Activated T-cell treated with anti-CD3 and anti-CD28 coated beads, Interleukin-2, amount 50 U/mL, for 72 hours (primary cell): Measurements from ENCODE around the gene KLF13. TPM values are rescaled to one million over a fixed set of nuclear protein-coding genes. Genes with fewer than 3 reads are reported as not detected.
"Not testable (repeated sequence)": the region's sequence is repeated elsewhere in the genome, so short reads cannot be mapped to it uniquely, and the experiment has no call there.

Experiments
- ATAC-seq, 2 donors: fragments of 150-1000 bp; cut with Tn5 transposase; replicated peaks in 1 of 2; 2 replicates each; pipeline ENCODE4 v1.10.0; 2021; ENCODE audit warnings: moderate library complexity in 2 of 2, mild to moderate bottlenecking in 1 of 2
- DNase-seq, 2 donors: peaks; one replicate each; pipeline ENCODE4 v3.0.0; 2021 to 2022; ENCODE audit warnings: mixed read lengths in 1 of 2
- H3K27ac Mint-ChIP-seq: one replicate; pipeline ENCODE4 v1.8.0; 2022; ENCODE audit warnings: mild to moderate bottlenecking, moderate library complexity, mixed read lengths
- H3K27me3 Mint-ChIP-seq: one replicate; pipeline ENCODE4 v1.8.0; 2022; ENCODE audit warnings: low read depth, mixed read lengths
- H3K36me3 Mint-ChIP-seq, 2 donors: one replicate each; pipeline ENCODE4 v1.8.0; 2022; ENCODE audit warnings: mixed read lengths in 2 of 2, mild to moderate bottlenecking in 1 of 2; ENCODE audit not compliant: insufficient read depth in 2 of 2
- H3K4me1 Mint-ChIP-seq: one replicate; pipeline ENCODE4 v1.8.0; 2022; ENCODE audit warnings: low read depth, mixed read lengths
- H3K4me3 Mint-ChIP-seq, 2 donors: one replicate each; pipeline ENCODE4 v1.8.0; 2022; ENCODE audit warnings: mild to moderate bottlenecking in 2 of 2, mixed read lengths in 2 of 2, moderate library complexity in 2 of 2
- H3K9me3 Mint-ChIP-seq, 2 donors: one replicate each; pipeline ENCODE4 v1.8.0; 2022; ENCODE audit warnings: mixed read lengths in 2 of 2
- total RNA-seq, 2 donors: library from RNA; stranded (reverse); gene quantifications; one replicate each; pipeline ENCODE4 v1.2.3, GENCODE V29; 2022

KLF13 gene
- total RNA-seq, 2 donors from 2014 or later = 260 to 273 TPM

GRCh38 chr15:31350771-31351170 is 24.1 kb downstream of the KLF13 start:
- H3K4me3 Mint-ChIP-seq = peak overlapping the region; percentile 89 to 97
- DNase-seq (no peak), ATAC-seq (no peak)
- H3K36me3 Mint-ChIP-seq = peaks cover 22 to 51% of the 10 kb centered on the region in 2 donors
- peaks cover 0 to 2% of the 10 kb centered on the region in 2 donors for H3K9me3 Mint-ChIP-seq
- peak overlapping the region; percentile 97 for H3K27ac Mint-ChIP-seq
- peaks cover 95% of the 10 kb centered on the region for H3K4me1 Mint-ChIP-seq
- no peaks in the 10 kb centered on the region for H3K27me3 Mint-ChIP-seq

GRCh38 chr15:31352339-31352751 is 25.7 kb downstream of the KLF13 start:
- peaks cover 0 to 4% of the 10 kb centered on the region in 2 donors for H3K9me3 Mint-ChIP-seq
- H3K27me3 Mint-ChIP-seq = no peaks in the 10 kb centered on the region
- peaks cover 24 to 55% of the 10 kb centered on the region in 2 donors for H3K36me3 Mint-ChIP-seq
- peak overlapping the region; percentile 94 for H3K27ac Mint-ChIP-seq
- ATAC-seq = peak; percentile 15 to 16
- peaks cover 98% of the 10 kb centered on the region for H3K4me1 Mint-ChIP-seq
- peak overlapping the region; percentile 89 to 97 for H3K4me3 Mint-ChIP-seq
- no peak for DNase-seq

- H3K27me3 Mint-ChIP-seq = no peaks in the 10 kb centered on the region
- DNase-seq (peak in 1 of 2 donors; percentile 50), ATAC-seq (peak; percentile 37 to 64)
- peak overlapping the region; percentile 89 to 97 for H3K4me3 Mint-ChIP-seq
- peaks cover 24 to 53% of the 10 kb centered on the region in 2 donors for H3K36me3 Mint-ChIP-seq
- peaks cover 0 to 4% of the 10 kb centered on the region in 2 donors for H3K9me3 Mint-ChIP-seq
- H3K4me1 Mint-ChIP-seq = peaks cover 98% of the 10 kb centered on the region
- H3K27ac Mint-ChIP-seq = peak overlapping the region; percentile 94
These were observed 26.5 kb downstream of the KLF13 start for GRCh38 chr15:31352911-31353811.

- H3K4me3 Mint-ChIP-seq = peak overlapping the region; percentile 89 to 97
- no peak for DNase-seq
These were observed 27.3 kb downstream of the KLF13 start for GRCh38 chr15:31353931-31354330.

GRCh38 chr15:31356097-31356496 is 29.5 kb downstream of the KLF13 start:
- Mint-ChIP-seq H3K4me3 (peak overlapping the region; percentile 77 to 93), H3K4me1 (peaks cover 98% of the 10 kb centered on the region), H3K36me3 (peaks cover 23 to 48% of the 10 kb centered on the region in 2 donors), H3K27ac (peak overlapping the region; percentile 88)
- not testable (repeated sequence) for DNase-seq, H3K27me3 Mint-ChIP-seq, ATAC-seq, H3K9me3 Mint-ChIP-seq

More at GRCh38 chr15:31353931-31354330, 27.3 kb downstream of the KLF13 start:
- Mint-ChIP-seq H3K27me3 (no peaks in the 10 kb centered on the region), H3K4me1 (peaks cover 98% of the 10 kb centered on the region), H3K36me3 (peaks cover 23 to 54% of the 10 kb centered on the region in 2 donors), H3K9me3 (peaks cover 0 to 4% of the 10 kb centered on the region in 2 donors), H3K27ac (peak overlapping the region; percentile 94)
- no peak for ATAC-seq

GRCh38 chr15:31357148-31357547 is 30.5 kb downstream of the KLF13 start:
- Mint-ChIP-seq H3K4me1 (peaks cover 98% of the 10 kb centered on the region), H3K36me3 (peaks cover 23 to 44% of the 10 kb centered on the region in 2 donors), H3K4me3 (peak overlapping the region; percentile 77 to 93), H3K27me3 (no peaks in the 10 kb centered on the region), H3K27ac (peak overlapping the region; percentile 97), H3K9me3 (peaks cover 0 to 4% of the 10 kb centered on the region in 2 donors)
- DNase-seq (no peak), ATAC-seq (no peak)

GRCh38 chr15:31358163-31358562 is 31.5 kb downstream of the KLF13 start:
- Mint-ChIP-seq H3K36me3 (peaks cover 23 to 44% of the 10 kb centered on the region in 2 donors), H3K27me3 (no peaks in the 10 kb centered on the region)

GRCh38 chr15:31358957-31359701 is 32.5 kb downstream of the KLF13 start:
- no peaks in the 10 kb centered on the region for H3K27me3 Mint-ChIP-seq
- DNase-seq (no peak), ATAC-seq (no peak)
- peak overlapping the region; percentile 87 for H3K27ac Mint-ChIP-seq
- peak overlapping the region; percentile 87 to 93 for H3K4me3 Mint-ChIP-seq
- H3K9me3 Mint-ChIP-seq = peaks cover 0 to 4% of the 10 kb centered on the region in 2 donors
- peaks cover 98% of the 10 kb centered on the region for H3K4me1 Mint-ChIP-seq
- peaks cover 21 to 43% of the 10 kb centered on the region in 2 donors for H3K36me3 Mint-ChIP-seq

More at GRCh38 chr15:31358163-31358562, 31.5 kb downstream of the KLF13 start:
- Mint-ChIP-seq H3K4me1 (peaks cover 98% of the 10 kb centered on the region), H3K9me3 (peaks cover 0 to 4% of the 10 kb centered on the region in 2 donors), H3K27ac (peak overlapping the region; percentile 87), H3K4me3 (peak overlapping the region; percentile 87 to 93)
- DNase-seq = no peak
- no peak for ATAC-seq

- H3K27me3 Mint-ChIP-seq = no peaks in the 10 kb centered on the region
- peak overlapping the region; percentile 87 to 93 for H3K4me3 Mint-ChIP-seq
- ATAC-seq = no peak
- peaks cover 0 to 4% of the 10 kb centered on the region in 2 donors for H3K9me3 Mint-ChIP-seq
- H3K27ac Mint-ChIP-seq = peak overlapping the region; percentile 87
- no peak for DNase-seq
- peaks cover 100% of the 10 kb centered on the region for H3K4me1 Mint-ChIP-seq
- H3K36me3 Mint-ChIP-seq = peaks cover 20 to 40% of the 10 kb centered on the region in 2 donors
These were observed 33.1 kb downstream of the KLF13 start for GRCh38 chr15:31359702-31360111.

GRCh38 chr15:31360158-31360561 is 33.5 kb downstream of the KLF13 start:
- Mint-ChIP-seq H3K4me1 (peaks cover 100% of the 10 kb centered on the region), H3K9me3 (peaks cover 0 to 2% of the 10 kb centered on the region in 2 donors), H3K27ac (peak overlapping the region; percentile 87), H3K36me3 (peaks cover 15 to 36% of the 10 kb centered on the region in 2 donors), H3K4me3 (peak overlapping the region; percentile 87 to 93), H3K27me3 (no peaks in the 10 kb centered on the region)
- ATAC-seq (no peak), DNase-seq (no peak)

- ATAC-seq (peak; percentile 71), DNase-seq (peak; percentile 58)
- peak overlapping the region; percentile 87 to 93 for H3K4me3 Mint-ChIP-seq
- H3K9me3 Mint-ChIP-seq = no peaks in the 10 kb centered on the region
- peaks cover 100% of the 10 kb centered on the region for H3K4me1 Mint-ChIP-seq
- H3K36me3 Mint-ChIP-seq = peaks cover 11 to 29% of the 10 kb centered on the region in 2 donors
- peak overlapping the region; percentile 87 for H3K27ac Mint-ChIP-seq
- H3K27me3 Mint-ChIP-seq = no peaks in the 10 kb centered on the region
These were observed 34.5 kb downstream of the KLF13 start for GRCh38 chr15:31360843-31361763.
